Caco-2 (cell line): ENCODE data around the gene OR10A3. TPM values are rescaled to one million over a fixed set of nuclear protein-coding genes. Genes with fewer than 3 reads are reported as not detected.
A peak's percentile ranks its signal among the peaks of the same experiment; 100 is the strongest.

ENCODE experiments used
- BruUV-seq: library from RNA; stranded (reverse); fragments of 400-500 nt; replicated peaks from 2 replicates; lab custom pipeline; 2021; lab: Mats Ljungman, UMichigan
- CTCF ChIA-PET: fragments of 300-600 bp; sonication (Branson Sonifier 250); formaldehyde crosslinking; loops from one replicate; lab custom pipeline; 2022; ENCODE audit warnings: antibody characterized with exemption; lab: Charles Lee
- POLR2A ChIA-PET: fragments of 300-600 bp; sonication (Branson Sonifier 250); formaldehyde crosslinking; loops from one replicate; lab custom pipeline; 2022; ENCODE audit warnings: antibody characterized with exemption; lab: Charles Lee
- DNase-seq, 2 experiments: peaks; one replicate each; pipeline versions ENCODE4 v3.0.0 to v3.0.0-alpha.2; 2020 to 2022
- H3K27me3 ChIP-seq: replicated peaks from 2 replicates; pipeline ENCODE4 v1.6.0; 2011; ENCODE audit warnings: low read length; ENCODE audit not compliant: control insufficient read depth, insufficient read depth
- H3K36me3 ChIP-seq: 2 replicates; pipeline ENCODE4 v1.5.1; 2011; ENCODE audit warnings: low read length; ENCODE audit not compliant: control insufficient read depth, insufficient read depth
- H3K4me1 ChIP-seq: fragments of 250-450 bp; sonication (Bioruptor Pico); 2 replicates; pipeline ENCODE4 v1.5.1; 2020; ENCODE audit warnings: mild to moderate bottlenecking
- H3K4me3 ChIP-seq: 2 replicates; pipeline ENCODE4 v1.5.1; 2011; ENCODE audit warnings: low read depth, mild to moderate bottlenecking, control low read depth, low read length
- H3K9me3 ChIP-seq: fragments of 250-450 bp; sonication (Bioruptor Pico); 2 replicates; pipeline ENCODE4 v1.5.1; 2020; ENCODE audit warnings: mild to moderate bottlenecking, moderate library complexity
- H3K27ac Mint-ChIP-seq: one replicate; pipeline ENCODE4 v1.8.0; 2022; ENCODE audit warnings: mixed read lengths; ENCODE audit not compliant: unreplicated experiment
- H3K27me3 Mint-ChIP-seq: one replicate; pipeline ENCODE4 v1.8.0; 2022; ENCODE audit warnings: mixed read lengths; ENCODE audit not compliant: insufficient read depth, unreplicated experiment
- H3K36me3 Mint-ChIP-seq: one replicate; pipeline ENCODE4 v1.8.0; 2022; ENCODE audit warnings: mild to moderate bottlenecking, mixed read lengths; ENCODE audit not compliant: insufficient read depth, unreplicated experiment
- H3K4me1 Mint-ChIP-seq: one replicate; pipeline ENCODE4 v1.8.0; 2022; ENCODE audit warnings: low read depth, mixed read lengths; ENCODE audit not compliant: unreplicated experiment
- H3K4me3 Mint-ChIP-seq: one replicate; pipeline ENCODE4 v1.8.0; 2022; ENCODE audit warnings: mild to moderate bottlenecking, moderate library complexity, mixed read lengths; ENCODE audit not compliant: unreplicated experiment
- H3K9me3 Mint-ChIP-seq: one replicate; pipeline ENCODE4 v1.8.0; 2022; ENCODE audit warnings: mixed read lengths; ENCODE audit not compliant: unreplicated experiment
- intact Hi-C: fragments of 100-400 bp; cut with micrococcal nuclease; formaldehyde crosslinking; loops from one replicate; pipeline ENCODE4 v1.10.0; 2022; ENCODE audit not compliant: unreplicated experiment
- total RNA-seq: library from RNA; stranded (reverse); gene quantifications from 2 replicates; pipeline ENCODE4 v1.2.3, GENCODE V29; 2022
- TF ChIP-seq, protein P1 (sequence below), 2 experiments: fragments of 200-600 bp in 1 of 2; IDR thresholded peaks; 1 replicate in 1 of 2; 2 replicates in 1 of 2; pipeline versions ENCODE4 v1.5.1 to v1.8.0; 2011 to 2022; ENCODE audit warnings: antibody characterized with exemption in 1 of 2, control low read depth in 1 of 2, inconsistent platforms in 1 of 2, low read depth in 1 of 2, low read length in 1 of 2, mild to moderate bottlenecking in 1 of 2, moderate library complexity in 1 of 2; ENCODE audit not compliant: insufficient read depth in 1 of 2, severe bottlenecking in 1 of 2, unreplicated experiment in 1 of 2

The OR10A3 gene
- total RNA-seq, 1 experiment from 2014 or later: not detected

DNA sequence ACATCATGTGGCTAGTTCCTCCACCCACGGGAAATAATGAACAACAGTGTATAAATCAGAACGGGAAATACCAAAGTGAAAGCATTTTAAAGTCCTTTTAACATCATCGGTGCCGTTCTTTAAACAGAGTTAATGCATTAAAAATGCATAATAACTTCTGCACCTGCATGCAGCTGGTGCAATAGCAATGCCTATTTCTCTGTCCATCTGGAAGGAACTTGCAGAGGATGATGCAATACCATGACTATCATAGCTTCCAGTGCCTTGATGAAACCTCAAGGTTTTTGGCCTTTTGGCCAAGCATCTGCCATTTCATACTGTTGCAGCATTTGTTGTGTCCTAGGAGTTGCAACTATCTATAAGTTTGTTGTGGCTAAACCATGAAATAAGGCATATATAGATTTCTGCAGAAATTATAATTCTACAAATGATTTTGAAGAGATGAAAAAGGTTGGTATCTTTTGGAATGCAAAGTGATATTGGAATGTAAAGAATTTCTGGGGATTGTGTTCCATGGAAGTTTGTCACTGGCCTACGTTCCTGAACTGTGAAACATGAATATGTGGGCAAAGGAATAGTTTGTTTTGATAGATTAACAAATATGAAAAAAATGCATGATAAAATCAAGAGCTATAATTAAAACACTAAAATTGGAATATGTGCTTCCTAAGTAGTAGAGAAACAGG is 35.9 kb upstream of the OR10A3 start:
- no peaks in the 10 kb centered on the region for H3K9me3 ChIP-seq
- no peaks in the 10 kb centered on the region for H3K27me3 ChIP-seq
- DNase-seq: no peak
- ChIA-PET CTCF (interaction anchor here (1.9 kb wide), 1 partner anchor 10 kb away, joined by 10 read pairs; the partner anchor contains the start of gene EIF3F), POLR2A (no interaction called here)
- Mint-ChIP-seq H3K27ac (peak overlapping the region; percentile 69), H3K4me1 (peaks cover 13% of the 10 kb centered on the region), H3K9me3 (peaks cover 9% of the 10 kb centered on the region), H3K4me3 (no peak overlapping the region), H3K27me3 (no peaks in the 10 kb centered on the region), H3K36me3 (no peaks in the 10 kb centered on the region)
- TF ChIP-seq, protein P1, sequence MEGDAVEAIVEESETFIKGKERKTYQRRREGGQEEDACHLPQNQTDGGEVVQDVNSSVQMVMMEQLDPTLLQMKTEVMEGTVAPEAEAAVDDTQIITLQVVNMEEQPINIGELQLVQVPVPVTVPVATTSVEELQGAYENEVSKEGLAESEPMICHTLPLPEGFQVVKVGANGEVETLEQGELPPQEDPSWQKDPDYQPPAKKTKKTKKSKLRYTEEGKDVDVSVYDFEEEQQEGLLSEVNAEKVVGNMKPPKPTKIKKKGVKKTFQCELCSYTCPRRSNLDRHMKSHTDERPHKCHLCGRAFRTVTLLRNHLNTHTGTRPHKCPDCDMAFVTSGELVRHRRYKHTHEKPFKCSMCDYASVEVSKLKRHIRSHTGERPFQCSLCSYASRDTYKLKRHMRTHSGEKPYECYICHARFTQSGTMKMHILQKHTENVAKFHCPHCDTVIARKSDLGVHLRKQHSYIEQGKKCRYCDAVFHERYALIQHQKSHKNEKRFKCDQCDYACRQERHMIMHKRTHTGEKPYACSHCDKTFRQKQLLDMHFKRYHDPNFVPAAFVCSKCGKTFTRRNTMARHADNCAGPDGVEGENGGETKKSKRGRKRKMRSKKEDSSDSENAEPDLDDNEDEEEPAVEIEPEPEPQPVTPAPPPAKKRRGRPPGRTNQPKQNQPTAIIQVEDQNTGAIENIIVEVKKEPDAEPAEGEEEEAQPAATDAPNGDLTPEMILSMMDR (IDR thresholded peaks at IDR 0.05; ENCODE audit: insufficient read depth in 1 of 2, low read depth in 1 of 2, low read length in 1 of 2, severe bottlenecking in 1 of 2, unreplicated experiment in 1 of 2): no peak
- BruUV-seq: no TSS peak
- intact Hi-C loops: no loop called here
- no peak overlapping the region for H3K4me3 ChIP-seq
- peaks cover 10% of the 10 kb centered on the region for H3K4me1 ChIP-seq
- H3K36me3 ChIP-seq: no peaks in the 10 kb centered on the region

- BruUV-seq: no TSS peak
- Histone ChIP-seq H3K27me3 (no peaks in the 10 kb centered on the region), H3K36me3 (no peaks in the 10 kb centered on the region), H3K4me3 (no peak overlapping the region), H3K4me1 (peaks cover 10% of the 10 kb centered on the region), H3K9me3 (no peaks in the 10 kb centered on the region)
- ChIA-PET CTCF (interaction anchor here (0.7 to 2.3 kb wide), 2 partner anchors 12 to 33 kb away, joined by 3 to 17 read pairs; partner anchors contain the start of gene EIF3F), POLR2A (no interaction called here)
- Mint-ChIP-seq H3K27me3 (no peaks in the 10 kb centered on the region), H3K4me1 (peaks cover 13% of the 10 kb centered on the region), H3K27ac (peak overlapping the region; percentile 32), H3K36me3 (no peaks in the 10 kb centered on the region), H3K9me3 (peaks cover 9% of the 10 kb centered on the region), H3K4me3 (no peak overlapping the region)
- TF ChIP-seq, protein P1 (IDR thresholded peaks at IDR 0.05; ENCODE audit: insufficient read depth in 1 of 2, low read depth in 1 of 2, low read length in 1 of 2, severe bottlenecking in 1 of 2, unreplicated experiment in 1 of 2): no peak
- DNase-seq: peak in 1 of 2 experiments; percentile 43
- intact Hi-C loops: no loop called here
These were observed 33.2 kb upstream of the OR10A3 start for GRCh38 chr11:7974668-7975067.

GRCh38 chr11:7973011-7973410 is 31.5 kb upstream of the OR10A3 start:
- CTCF ChIA-PET: no interaction called here
- Histone ChIP-seq H3K36me3 (no peaks in the 10 kb centered on the region), H3K27me3 (no peaks in the 10 kb centered on the region), H3K9me3 (no peaks in the 10 kb centered on the region), H3K4me1 (peaks cover 24% of the 10 kb centered on the region), H3K4me3 (no peak overlapping the region)
- no peaks in the 10 kb centered on the region for H3K27me3 Mint-ChIP-seq
- POLR2A ChIA-PET: no interaction called here
- H3K4me3 Mint-ChIP-seq: no peak overlapping the region
- no peaks in the 10 kb centered on the region for H3K36me3 Mint-ChIP-seq
- DNase-seq: no peak
- TF ChIP-seq, protein P1 (IDR thresholded peaks at IDR 0.05; ENCODE audit: insufficient read depth in 1 of 2, low read depth in 1 of 2, low read length in 1 of 2, severe bottlenecking in 1 of 2, unreplicated experiment in 1 of 2): no peak
- H3K9me3 Mint-ChIP-seq: peaks cover 8% of the 10 kb centered on the region
- H3K27ac Mint-ChIP-seq: no peak overlapping the region
- peaks cover 21% of the 10 kb centered on the region for H3K4me1 Mint-ChIP-seq
- BruUV-seq: no TSS peak
- intact Hi-C loops: no loop called here
